Inferior parietal cortex (tissue), 1 donor: ENCODE data around the gene RPP21.
"Not testable (repeated sequence)": the region's sequence is repeated elsewhere in the genome, so short reads cannot be mapped to it uniquely, and the experiment has no call there.

Source experiments
- DNase-seq: peaks from one replicate; pipeline ENCODE4 v3.0.0-alpha.2; 2016; ENCODE audit errors: extremely low spot score

Gene RPP21

DNA sequence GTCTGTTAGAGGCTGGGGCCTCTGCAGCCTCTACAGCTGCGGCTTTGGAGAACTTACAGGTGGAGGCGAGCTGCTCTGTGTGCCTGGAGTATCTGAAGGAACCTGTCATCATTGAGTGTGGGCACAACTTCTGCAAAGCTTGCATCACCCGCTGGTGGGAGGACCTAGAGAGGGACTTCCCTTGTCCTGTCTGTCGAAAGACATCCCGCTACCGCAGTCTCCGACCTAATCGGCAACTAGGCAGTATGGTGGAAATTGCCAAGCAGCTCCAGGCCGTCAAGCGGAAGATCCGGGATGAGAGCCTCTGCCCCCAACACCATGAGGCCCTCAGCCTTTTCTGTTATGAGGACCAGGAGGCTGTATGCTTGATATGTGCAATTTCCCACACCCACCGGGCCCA is 15.6 kb upstream of the RPP21 start:
- DNase-seq: no peak

DNA sequence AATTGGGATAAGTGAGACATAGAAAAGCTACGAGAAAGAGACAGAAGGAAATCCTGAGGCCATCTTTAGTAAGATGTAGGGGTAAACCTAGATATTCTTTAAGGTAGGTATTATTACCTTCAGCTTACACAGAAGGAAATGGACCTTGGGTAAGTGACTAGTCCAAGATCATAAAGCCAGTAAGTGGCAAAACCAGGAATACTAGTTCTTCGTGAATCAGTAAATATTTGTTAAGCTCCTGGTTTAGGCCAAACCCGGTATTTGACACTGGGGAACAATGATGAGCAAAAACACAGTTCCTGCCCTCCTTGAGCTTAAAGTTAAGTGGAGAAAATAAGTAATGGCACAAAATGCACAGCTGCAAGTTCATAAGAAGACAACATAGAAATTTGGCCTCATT is 13.0 kb upstream of the RPP21 start:
- no peak for DNase-seq

DNA sequence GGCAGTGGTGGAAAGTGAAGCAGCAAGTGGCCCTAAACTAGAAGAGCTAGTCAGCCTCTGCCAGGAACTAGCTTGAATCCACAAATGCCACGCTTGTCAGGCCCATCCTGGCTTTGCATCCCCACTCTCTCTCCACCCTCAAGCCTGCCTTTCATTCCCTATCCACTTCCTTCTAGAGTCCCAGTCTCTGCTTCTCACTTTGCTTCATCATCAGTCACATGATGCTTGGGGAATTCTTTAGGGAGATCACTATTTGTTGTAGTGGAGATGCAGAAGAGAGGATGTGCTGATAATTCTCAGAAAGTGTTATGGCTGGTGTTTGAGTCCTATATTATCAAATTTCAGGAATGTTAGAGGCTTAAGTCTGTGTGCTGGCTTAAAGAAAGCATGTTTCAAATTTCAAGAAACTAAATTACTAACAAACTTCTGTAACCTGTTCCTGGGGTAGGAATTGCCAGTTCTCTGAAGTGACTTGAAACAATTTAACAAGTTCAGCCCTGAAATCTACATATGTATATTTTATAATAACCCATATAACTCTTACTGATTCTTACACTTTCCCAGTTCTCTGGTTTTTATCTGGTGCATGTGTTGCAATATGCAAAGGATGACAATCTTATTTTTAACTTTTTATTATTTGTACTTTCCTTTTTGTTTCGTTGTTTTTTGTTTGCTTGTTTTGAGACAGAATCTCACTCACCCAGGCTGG is 10.7 kb upstream of the RPP21 start:
- DNase-seq: no peak

DNA sequence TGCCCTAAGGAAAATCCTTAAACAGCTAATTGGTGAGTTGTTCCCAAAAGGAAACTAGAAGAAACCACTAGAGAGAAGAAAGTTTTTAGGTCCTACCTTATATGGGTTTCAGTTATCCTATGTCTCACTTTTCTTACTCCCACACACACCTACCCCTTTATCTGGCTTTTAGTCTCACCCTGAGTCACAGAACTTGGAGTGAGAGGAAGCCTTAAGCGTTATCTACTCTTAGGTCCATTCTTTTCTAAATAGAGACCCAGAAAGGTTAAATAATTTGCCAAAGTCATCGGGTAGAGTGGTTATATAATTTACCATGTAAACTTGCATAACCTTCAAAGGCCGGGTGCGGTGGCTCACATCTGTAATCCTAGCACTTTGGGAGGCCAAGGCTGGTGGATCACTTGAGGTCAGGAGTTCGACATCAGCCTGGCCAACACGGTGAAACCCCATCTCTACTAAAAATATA is 4.3 kb upstream of the RPP21 start:
- DNase-seq: no peak

DNA sequence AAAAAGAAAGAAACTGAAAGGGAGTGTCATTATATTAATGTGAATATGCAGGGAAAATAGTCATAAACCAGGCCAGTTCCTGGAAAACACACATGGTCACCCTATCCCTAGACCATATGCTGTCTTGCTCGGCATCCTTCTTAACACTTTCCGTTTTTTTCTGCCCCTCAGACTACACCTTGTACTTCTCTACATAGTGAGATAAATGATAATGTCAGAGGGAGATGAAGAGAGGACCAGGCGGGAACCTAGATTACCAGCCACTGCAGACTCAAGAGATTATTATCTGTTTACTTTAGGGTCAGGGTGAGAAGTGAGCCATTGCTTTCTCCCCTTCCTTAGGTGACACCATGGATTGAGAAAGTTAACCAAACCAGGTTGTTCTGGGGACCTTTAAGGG is 3.7 kb upstream of the RPP21 start:
- DNase-seq: no peak

DNA sequence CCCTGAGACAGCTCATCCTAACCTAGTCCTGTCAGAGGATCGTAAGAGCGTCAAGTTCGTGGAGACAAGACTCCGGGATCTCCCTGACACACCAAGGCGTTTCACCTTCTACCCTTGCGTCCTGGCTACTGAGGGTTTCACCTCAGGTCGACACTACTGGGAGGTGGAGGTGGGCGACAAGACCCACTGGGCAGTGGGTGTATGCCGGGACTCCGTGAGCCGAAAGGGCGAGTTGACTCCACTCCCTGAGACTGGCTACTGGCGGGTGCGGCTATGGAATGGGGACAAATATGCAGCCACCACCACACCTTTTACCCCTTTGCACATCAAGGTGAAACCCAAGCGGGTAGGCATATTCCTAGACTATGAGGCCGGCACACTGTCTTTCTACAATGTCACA is 3.2 kb upstream of the RPP21 start:
- no peak for DNase-seq

DNA sequence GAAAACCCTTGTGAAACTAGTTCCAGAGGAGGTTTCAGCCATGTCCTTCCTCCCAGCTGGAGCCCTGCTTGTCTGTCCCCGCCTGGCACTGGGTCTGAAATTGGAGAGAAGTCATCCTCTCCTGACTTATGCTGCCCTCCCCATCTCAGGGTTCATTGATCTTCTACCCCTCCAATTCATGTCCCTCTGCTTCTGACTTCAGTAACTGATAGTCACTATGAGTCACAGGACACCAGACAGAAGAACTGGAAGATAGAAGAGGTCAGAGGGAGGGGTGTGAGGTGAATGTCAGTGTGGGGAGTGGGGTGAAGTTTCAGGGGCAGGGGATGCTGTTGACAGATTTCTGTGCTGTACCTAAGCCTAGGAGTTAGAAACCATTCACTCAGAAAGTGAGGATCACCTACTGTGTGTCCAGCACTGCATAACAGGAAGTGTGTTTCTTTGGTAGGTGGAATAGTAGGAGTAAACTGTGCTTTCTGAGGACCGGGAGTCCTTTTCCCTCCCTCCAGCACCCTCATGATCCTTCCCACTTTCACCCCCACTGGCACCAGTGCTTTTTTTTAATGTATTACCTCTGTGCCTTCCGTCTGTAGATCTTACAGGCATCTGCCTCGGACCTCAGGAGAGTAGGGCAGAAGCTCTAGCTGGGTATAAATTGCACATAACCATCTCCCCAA is 627 bp upstream of the RPP21 start:
- no peak for DNase-seq

DNA sequence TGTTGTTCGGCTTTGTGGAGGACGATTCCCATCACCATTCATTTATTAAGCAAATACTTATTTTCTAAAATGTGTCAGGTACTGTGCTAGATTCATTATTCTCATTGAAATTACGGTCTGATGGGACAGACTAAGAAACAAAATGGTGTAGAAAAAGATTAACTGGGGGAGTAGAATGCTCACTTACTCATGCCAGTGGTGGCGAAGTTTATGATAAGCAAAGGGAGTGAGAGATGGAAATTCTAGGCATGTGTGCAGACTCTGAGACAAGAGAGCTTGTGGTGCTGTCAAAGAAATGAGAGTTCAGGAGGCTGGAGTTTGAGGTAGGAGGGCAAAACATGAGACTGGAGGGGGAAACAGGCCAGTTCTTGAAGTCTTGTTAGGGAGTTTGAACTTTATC is 896 bp downstream of the RPP21 start:
- DNase-seq: no peak

DNA sequence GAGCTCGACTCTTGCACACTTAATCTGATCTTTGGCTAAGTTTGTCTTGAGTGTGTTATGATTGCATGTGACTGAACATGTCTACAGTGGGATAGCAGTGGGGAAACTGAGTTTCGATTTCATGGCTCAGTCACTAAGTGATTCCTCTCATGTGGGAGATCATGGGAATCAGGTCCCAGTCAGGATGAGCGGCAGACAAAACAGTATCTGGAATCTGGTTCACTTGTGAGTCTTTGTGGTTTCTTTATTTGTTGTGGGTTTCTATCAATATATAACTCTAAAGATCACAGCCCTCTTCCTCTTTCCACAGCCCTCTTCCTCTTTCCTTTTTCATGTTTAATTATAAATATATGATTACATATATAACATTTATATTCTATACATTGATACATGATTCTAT is 4.0 kb downstream of the RPP21 start:
- no peak for DNase-seq

DNA sequence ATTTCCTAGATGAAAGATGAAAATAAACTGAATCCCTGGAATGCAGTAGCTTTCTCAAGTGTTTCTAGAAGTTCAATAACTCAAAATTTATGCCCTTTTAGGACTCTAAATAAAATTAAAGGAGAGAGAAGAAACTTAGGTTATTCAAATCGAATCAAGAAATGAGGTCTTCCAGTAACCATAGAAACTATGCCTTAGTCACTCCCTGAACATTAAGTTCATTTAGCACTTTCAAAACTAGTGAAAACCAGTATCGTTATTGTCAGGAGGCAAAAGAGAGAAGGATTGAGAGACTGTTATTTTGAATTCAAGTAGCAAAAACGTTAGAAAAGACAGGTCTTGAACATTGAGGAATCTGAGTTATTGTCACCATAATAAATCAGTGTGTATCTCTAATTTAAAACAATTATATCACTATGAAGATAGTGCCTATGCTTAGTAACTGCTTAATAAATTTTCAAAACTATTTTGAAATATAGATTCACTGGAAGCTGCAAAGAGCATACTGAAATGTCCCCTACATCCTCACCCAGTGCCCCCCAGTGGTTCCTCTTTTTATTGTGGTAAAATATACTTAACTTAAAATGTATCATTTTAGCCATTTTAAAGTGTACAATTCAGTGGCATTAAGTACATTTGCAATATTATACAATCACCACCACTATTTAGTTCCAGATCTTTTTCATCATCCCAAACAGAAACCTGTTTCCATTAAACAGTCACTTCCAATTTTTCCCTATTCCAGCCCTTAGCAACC is 4.6 kb downstream of the RPP21 start:
- DNase-seq: no peak

DNA sequence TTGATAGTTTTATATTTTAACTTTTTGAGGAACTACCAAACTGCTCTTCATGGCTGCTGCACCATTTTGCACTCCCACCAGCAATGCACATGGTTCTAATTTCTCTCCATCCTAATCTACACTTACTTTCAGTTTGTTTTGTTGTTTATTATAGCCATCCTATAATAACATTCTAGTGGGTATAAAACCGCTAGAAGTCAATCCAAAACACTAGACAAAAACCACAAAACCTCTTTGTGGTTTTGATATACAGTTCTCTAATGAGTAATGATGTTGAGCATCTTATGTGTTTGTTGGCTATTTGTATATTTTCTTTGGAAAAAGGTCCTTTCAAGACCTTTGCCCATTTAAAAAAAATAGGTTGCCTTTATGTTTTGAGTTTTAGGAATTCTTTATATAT is 5.6 kb downstream of the RPP21 start:
- no peak for DNase-seq

DNA sequence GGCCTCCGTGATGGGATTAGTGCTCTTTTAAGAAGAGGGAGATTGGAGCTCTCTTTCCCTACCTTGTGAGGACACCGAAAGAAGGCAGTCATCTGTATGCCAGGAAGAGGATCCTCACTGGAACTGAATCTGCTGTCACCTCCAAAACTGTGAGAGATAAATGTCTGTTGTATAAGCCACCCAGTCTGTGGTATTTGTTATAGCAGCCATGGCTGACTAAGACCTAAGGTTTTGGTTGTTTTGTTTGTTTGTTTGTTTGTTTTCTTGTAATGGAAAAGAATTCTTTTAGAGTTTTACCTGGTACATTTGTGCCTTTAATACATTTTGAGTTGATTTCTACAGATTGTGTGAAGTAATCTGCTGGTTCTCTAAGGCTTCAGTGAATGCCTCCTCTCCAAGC is 7.6 kb downstream of the RPP21 start:
- no peak for DNase-seq

DNA sequence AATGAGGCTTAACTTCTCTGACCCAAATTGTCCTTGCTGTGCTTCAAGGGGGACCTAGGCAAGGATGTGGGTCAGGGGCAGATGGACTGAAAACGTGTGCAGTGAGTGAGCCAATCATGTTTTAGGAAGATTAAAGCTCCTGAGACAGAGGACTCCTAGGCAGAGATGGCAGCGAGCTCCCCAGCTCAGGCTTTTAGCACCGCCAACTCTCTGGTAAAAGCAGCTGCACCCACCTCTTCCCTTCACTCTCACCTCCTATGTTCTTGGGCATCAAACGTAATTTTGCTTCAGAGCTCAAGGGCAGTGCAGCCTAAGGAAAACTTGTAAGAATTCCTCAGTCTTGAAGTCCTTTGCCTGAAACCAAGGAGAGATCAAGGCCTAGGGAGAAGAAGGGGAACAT is 10.3 kb downstream of the RPP21 start:
- DNase-seq: no peak

DNA sequence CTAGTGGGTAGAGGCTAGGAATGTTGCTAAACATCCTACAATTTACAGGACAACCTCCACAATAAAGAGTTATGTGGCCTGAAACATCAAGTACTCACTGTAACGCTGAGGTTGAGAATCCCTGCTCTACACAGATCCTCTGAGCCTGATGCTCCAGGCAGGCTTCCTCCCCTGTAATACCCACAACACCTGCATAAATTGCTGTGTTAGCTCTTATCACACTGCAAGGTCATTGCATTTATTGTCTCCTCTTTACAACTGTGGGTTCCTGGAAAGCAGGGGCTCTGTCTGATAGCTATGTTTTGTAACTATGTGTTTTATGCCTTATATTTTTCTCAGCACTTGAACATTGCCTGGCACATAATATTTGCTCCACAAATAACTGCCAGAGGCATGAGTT is 11.6 kb downstream of the RPP21 start:
- no peak for DNase-seq

DNA sequence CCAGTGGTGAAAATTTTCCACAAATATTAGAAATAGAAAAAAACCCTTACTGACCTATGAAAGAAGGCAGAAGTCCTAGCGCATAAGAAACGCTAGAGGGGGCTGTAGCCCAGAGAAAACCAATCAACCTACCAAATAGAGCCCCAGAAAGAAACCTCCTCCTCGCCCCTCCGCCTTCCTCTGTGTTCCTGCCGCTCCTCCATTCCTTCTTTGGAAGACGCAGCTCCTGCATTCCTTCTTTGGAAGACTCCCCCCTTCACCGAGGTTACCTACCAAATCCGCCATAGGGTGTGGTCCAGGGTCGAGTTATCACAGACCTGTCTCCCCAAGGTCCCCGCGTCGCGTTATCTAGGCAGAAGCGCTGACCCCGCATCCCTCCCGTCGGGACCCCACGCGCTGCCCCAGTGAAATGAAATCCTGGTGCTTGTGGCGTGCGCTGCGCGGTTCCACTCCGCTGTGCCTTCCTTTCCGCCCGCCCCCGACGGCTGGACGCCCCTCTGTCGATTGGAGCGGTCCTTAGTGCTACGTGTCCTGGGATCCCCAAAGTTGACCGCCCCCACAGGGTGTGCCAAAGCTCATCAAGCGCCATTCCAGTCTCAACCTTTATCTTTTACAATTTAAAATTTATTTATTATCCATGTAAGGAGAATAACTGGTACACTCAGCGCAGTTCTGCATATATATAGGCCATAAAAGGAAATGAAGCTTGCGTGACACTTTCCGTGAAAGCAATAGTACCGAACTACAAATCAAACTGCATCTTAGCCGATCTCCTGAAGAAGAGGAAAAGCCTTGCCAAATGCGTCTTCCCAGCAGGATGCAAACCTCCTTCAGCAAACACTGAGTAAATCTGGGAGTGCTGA is 13.0 kb downstream of the RPP21 start:
- peak; percentile 85 for DNase-seq

DNA sequence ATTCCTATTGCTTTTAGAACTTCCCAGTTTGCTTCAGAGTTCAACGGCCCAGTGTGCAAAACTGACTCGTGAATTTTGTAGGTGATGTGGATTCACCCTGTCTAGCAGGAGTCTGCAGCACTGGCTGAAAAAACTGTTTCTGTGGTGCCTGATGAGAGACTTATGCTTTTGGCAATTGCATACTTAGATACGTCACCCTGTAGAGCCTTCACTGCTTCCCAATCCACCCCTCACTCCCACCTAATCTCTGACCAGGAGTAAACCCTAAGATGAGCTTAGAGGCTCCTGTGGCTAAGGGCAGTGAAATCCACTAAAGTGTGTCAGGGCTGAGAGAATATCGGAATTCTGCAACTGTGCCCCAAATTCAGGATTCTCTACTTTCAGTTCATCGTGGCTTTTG is 14.3 kb downstream of the RPP21 start:
- DNase-seq: no peak

DNA sequence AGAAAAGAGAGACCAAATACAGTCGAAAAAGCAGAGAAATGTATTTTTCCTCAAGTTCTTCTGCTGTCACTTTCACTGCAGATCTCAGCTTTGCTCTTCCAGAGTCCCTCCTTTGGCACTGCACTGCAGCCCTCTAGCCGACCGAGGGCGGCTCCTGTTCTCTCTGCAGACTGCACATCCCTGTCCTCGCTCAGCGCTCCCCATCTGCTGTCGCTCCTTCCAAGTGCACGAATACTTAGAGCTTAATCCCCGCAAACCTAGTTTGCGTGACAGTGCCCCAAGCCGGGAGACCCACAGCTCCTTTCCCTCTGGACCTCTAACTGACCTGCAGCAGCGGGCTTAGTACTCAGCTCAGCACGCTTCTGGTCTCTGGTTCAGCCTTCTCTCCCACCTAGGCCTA is 15.2 kb downstream of the RPP21 start:
- DNase-seq: no peak

DNA sequence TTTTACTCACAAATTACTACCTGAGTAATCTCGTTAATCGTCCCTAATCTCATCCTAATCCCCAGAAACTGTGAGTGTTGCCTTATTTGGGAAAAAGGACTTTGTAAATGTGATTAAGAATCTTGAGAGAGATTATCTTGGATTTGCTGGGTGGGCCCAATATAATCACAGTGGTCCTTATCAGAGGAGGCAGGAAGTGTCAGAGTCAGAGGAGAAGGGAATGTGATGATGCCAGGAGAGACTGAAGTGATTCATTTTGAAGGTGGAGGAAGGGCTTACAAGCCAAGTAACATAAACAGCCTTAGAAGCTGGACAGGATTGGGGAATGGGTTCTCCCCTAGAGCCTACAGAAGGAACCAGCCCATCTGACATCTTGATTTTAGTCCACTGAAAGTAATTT is 16.7 kb downstream of the RPP21 start:
- no peak for DNase-seq

DNA sequence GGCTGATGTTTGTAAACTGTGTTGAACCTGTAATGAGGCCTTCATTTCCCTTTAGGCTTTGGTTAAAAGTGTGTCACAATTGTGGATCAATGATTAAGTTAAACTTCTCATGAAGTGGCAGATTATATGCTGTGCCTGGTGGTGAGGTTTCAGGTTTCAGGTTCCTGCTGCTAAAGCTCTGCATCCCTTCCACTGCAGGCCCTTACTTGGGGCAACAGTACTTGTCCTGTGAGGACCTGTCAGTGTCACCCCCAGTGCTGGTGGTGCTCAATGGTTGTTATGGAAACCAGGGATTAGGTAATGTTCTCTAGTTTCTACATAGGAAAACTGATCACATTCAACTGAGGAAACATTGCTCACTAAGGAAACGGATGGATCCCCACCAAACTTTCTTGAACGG is 18.5 kb downstream of the RPP21 start:
- DNase-seq: no peak

DNA sequence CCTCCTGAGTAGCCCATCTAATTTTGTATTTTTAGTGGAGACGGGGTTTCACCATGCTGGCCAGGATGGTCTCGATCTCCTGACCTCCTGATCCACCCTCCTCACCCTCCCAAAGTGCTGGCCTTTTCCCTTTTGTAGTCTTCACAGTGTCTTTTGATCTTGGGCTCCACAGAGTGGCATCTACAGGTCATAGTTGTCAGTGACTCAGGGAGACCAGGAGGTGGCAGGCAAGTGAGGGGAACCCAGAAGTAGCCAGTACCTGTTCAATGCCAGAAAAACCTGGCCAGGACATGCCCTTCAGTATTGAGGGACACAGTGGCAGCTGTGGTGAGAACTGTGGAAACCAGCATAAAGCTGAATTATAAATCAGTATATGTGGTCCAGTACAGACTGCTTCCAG is 19.6 kb downstream of the RPP21 start:
- DNase-seq: no peak

DNA sequence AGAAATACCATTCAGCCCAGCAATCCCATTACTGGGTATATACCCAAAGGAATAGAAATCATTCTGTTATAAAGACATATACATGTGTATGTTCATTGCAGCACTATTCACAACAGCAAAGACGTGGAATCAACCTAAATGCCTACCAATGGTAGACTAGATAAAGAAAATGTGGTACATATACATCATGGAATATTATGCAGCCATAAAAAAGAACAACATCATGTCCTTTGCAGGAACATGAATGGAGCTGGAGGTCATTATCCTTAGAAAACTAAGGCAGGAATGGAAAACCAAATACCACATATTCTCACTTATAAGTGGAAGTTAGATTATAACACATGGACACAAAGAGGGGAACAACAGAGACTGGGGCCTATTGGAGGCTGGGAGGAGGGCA is 24.3 kb downstream of the RPP21 start:
- DNase-seq: not testable (repeated sequence)
